ENCODE data around the gene STARD9.

The STARD9 gene

DNA sequence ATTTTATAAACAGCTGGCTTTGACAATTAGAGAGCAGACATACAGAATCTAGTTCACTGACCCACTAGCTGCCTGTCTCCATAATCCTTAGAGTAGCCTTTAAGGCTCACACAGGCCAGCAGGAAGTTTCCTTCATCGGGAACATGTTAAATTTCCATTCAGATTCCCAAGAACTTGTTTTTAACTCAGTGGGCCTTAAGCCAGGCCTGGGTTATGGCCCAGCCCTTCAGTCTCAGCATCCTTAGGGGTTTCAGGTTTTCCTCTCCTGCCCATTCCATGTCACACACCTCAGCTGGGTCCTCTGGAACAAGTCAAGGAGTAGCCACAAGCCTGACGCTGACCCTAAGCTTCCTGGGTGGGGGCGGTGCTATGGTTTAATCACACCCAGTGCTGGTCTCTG, 146.5 kb downstream of the STARD9 start:
- intact Hi-C loops (cut with DNase I): no loop called here

DNA sequence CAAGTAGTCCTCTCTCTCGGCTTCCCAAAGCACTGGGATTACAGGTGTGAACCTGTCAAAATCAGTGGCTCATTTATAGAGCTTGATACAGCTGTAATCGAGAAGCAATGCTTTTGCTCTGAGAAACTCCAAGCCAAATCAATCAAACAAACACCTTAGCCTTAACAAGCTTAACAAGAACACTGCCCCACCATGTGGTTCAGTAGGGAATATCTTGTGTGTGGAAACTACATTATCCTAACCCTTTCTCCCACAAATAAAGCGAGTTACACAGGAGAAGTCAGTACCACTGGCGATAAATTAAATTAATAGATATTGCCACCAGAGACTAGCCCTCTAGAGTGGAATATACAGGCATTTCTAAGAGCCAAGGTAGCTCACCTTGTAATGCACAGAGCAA, 147.7 kb downstream of the STARD9 start:
- intact Hi-C loops (cut with DNase I): no loop called here
- no peak for DNase-seq

More for the DNA sequence above, 146.5 kb downstream of the STARD9 start:
- DNase-seq: no peak

DNA sequence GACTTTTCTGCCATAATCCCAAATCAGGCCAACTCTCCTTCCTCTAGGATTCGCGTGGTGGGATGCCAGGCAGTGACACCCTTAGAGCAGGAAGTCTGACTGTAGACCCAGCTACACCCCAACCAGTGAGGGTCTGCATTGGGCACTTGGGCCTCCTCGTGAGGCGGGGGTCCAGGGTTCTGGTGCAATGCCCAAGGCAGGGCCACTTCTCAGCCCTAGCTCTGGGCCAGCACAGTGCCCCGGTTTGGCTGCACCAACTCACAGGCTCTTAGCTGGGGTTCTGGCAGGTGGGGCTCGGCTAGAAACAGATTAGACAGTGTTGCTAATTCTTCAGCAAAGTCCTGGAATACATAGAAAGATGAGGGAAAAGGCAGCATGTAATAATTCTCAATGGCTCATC, 148.9 kb downstream of the STARD9 start:
- intact Hi-C loops (cut with DNase I): no loop called here
- no peak for DNase-seq

DNA sequence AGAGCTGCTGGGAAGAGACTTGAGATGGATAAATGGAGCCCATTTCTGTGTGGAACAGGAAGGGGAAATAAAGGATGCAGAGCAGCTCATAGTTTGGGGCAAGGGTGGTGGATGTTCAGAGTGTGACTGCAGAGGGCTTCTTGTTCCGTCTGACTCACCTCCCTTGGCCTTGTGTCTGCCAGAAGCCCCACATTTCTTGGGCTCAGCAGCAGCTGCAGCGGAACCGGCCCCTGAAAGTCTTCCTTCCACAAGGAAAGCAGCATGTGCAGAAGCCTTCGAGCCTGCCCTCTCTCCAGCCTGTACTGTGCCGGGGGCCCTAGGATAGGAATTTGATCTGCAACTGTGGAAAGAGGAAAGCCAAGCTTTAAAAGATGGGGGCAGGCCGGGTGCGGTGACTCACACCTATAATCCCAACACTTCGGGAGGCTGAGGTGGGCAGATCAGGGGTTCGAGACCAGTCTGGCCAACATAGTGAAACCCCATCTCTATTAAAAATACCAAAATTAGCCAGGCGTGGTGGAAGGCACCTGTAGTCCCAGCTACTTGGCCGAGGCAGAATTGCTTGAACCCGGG, 150.0 kb downstream of the STARD9 start:
- intact Hi-C loops (cut with DNase I): no loop called here
- no peak for DNase-seq

GRCh38 chr15:42726114-42726513, 150.7 kb downstream of the STARD9 start:
- intact Hi-C loops (cut with DNase I): no loop called here
- DNase-seq: no peak

DNA sequence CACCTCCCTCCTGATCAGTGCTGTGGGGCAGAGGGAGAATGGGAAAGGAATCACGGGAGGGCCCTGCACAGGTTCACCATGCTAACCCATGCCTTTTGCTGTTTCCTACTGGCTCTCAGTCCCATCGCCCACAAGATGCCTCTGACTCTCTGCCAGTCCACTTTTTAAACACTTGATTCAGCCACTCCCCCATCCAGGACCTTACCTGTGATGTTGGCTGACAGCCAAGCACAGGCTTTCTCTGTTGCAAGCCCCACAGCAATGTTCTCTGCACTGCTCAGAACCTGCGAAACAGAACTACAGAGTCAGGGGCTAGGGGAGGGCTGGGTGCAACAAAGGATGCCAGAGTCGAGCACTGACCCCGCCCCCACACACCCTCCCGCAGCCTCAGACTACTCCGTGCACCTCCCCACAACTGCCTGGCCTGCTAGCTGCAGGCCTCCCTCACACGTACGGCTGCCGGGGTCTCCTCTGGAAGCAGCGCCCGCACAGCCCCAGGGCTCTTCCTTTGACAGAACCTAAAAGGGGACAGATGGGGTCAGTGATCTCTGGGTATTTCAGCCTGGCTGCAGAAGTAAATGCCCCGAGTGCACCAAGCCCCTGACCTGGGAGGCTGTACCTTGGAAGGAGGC, 152.5 kb downstream of the STARD9 start:
- DNase-seq: no peak
- intact Hi-C loops (cut with DNase I): no loop called here

GRCh38 chr15:42728560-42728959, 153.2 kb downstream of the STARD9 start:
- intact Hi-C loops (cut with DNase I): no loop called here
- DNase-seq: peak in 3 of 10 donors; percentile 38 to 94 (median 49)

DNA sequence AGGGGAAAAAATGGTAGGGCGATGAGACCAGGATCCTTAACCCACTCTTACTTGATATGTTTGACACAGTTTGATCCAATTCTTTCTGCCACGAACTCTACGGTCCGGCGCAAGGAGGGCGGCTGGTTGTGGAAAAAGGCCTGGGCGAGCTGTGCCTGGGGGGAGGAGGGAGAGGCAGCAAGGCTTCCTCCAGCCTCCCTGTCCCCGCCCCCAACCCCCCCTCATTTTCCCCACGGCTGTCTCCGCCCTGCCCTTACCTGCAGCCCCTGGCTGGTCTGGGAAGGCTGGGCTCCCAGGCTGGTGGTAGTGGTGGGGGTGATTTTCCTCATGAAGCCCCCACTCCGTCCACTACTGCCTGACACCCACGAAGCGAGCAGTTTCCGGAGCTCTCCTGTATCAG, 153.6 kb downstream of the STARD9 start:
- DNase-seq: no peak
- intact Hi-C loops (cut with DNase I): no loop called here

GRCh38 chr15:42729409-42729808, 154.0 kb downstream of the STARD9 start:
- DNase-seq: no peak
- intact Hi-C loops (cut with DNase I): no loop called here

GRCh38 chr15:42730135-42730534, 154.7 kb downstream of the STARD9 start:
- intact Hi-C loops (cut with DNase I): no loop called here
- DNase-seq: no peak

- intact Hi-C loops (cut with DNase I): no loop called here
- DNase-seq: no peak
Measured at GRCh38 chr15:42730536-42730935, 155.1 kb downstream of the STARD9 start.

GRCh38 chr15:42731461-42731860, 156.1 kb downstream of the STARD9 start:
- intact Hi-C loops (cut with DNase I): no loop called here
- DNase-seq: no peak

GRCh38 chr15:42732095-42732827, 156.9 kb downstream of the STARD9 start:
- no peak for DNase-seq
- intact Hi-C loops (cut with DNase I): no loop called here

GRCh38 chr15:42733027-42733426, 157.6 kb downstream of the STARD9 start:
- DNase-seq: no peak
- intact Hi-C loops (cut with DNase I): no loop called here

- intact Hi-C loops (cut with DNase I): no loop called here
- DNase-seq: no peak
Measured at GRCh38 chr15:42734076-42734672, 158.8 kb downstream of the STARD9 start.

GRCh38 chr15:42735382-42736165, 160.2 kb downstream of the STARD9 start:
- intact Hi-C loops (cut with DNase I): loop anchor here (2.0 kb wide), 1 partner anchor 185 kb away; the partner anchor contains the start of gene TTBK2
- no peak for DNase-seq

DNA sequence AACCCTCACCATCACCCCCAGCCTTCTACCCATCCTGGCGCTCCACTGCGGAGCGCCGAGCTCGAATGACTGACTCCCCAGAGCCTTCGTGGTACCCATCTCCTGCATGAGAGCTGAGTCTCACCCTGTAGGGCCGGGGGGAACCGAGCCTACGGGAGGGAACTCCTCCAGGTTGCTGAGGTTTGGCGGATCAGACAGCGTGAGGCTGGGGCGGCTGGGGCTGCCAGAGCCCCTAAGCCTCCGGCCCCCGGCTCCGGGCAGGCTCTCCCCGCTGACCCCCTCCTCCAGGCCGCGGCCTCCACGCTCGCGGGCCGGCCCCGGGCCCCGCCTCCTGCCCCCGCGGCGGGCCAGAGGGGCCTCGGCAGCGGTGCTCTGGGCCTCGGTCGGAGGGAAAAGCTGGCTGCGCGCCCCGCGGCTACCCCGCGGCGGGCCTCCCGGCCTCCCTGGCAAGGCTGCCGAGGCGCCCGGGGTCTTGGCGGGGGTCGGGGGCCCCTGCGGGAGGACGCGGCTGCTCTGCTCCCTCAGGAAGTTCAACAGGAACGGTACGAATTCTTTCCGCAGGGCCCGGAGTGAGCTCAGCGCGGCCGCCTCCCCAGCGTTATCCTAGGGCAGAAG, 160.9 kb downstream of the STARD9 start:
- intact Hi-C loops (cut with DNase I): loop anchor here (2.0 kb wide), 1 partner anchor 185 kb away; the partner anchor contains the start of gene TTBK2
- DNase-seq: peak in 1 of 10 donors; percentile 78

DNA sequence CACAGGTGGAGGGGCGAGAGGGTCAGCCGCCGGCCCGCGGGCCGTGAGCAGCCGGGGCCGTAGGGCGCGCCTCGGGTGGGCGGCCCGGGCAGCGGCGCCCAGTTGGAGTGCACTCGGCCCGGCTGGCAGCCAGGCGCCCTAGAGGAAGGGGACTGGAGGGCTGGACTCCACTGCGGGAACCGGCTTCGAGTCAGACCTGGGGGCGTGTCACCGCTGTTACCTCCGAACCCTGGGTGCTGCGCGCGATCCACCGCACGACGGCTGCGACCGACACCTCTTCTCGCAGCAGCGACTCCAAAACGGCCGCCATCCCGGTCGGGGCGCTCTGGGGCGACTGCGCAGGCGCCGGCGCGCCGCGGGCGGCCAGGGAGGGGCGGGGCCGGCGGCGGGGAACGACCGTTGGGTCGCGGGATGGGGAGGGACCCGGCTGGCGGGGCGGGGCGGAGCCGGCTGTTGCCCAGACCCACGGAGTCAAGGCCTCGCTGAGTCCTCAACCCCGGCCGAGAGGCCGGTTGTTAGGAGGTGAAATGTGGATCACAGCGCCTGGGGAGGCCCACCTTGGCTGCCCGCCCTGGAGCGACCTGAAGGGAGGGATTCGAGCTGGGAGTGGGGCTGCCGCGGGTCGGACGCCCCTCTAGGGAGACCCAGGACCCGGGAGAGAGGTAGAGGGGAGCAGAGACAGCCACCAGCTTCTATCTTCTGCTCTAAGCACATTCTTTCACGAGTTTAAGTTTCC, 161.6 kb downstream of the STARD9 start, which contains the start of gene CDAN1:
TSS of gene CDAN1 (minus strand) at position 336 of the 736 bp plus-strand sequence. CDS start at position 310, 26 bp downstream.
- DNase-seq: peak; percentile 79 to 98 (median 88)
- intact Hi-C loops (cut with DNase I): loop anchor here (2.0 kb wide), 1 partner anchor 184 kb away; the partner anchor contains the start of gene TTBK2

Measured in posterior cingulate gyrus (tissue), 11 donors.